ENCODE results near the gene RTKN. TPM values are rescaled to one million over a fixed set of nuclear protein-coding genes. Genes with fewer than 3 reads are reported as not detected.
A peak's percentile ranks its signal among the peaks of the same experiment; 100 is the strongest.

The RTKN gene
- total and polyA plus RNA-seq, 9 of the 15 experiments (the other 6 are each of a cell fraction or from before 2014, with no cell fraction given), result 0.14 to 6.9 (median 3.6) TPM

DNA sequence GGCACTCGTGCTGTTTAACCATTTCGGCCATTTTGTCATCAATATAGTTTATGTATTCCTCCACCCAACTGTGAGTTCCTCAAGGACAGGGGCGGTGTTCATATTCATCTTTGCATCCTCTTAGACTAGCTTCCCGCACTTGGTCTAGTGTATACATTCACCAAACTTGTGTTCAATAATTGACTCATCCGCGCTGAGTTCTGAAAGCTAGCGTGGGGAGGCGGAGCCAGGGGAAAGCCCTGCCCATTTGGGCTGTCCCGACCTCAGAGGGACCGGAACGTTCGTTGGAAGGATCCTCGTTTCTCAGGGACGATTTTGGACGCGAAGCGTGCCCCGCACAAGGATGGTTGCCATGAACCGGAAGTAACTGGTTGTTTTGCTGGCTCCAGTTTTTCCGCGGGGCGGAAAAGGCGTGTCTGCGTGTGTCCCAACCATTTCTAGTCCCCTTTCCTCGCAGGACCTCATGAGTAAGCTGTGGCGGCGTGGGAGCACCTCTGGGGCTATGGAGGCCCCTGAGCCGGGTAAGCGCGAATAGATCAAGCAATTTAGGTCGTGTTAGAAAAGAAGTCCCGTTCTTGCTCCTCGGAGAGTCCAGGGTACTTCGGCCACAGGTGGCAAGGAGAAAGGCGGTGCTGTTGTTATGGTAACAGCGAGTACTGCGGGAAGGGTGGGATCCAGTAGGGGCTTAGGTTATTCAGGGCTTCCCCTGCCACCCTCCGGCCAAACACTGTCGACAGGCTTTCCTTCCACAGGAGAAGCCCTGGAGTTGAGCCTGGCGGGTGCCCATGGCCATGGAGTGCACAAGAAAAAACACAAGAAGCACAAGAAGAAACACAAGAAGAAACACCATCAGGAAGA is 13.1 kb upstream of the RTKN start, which contains the start of gene INO80B (continued):
- TF ChIP-seq, protein P1, sequence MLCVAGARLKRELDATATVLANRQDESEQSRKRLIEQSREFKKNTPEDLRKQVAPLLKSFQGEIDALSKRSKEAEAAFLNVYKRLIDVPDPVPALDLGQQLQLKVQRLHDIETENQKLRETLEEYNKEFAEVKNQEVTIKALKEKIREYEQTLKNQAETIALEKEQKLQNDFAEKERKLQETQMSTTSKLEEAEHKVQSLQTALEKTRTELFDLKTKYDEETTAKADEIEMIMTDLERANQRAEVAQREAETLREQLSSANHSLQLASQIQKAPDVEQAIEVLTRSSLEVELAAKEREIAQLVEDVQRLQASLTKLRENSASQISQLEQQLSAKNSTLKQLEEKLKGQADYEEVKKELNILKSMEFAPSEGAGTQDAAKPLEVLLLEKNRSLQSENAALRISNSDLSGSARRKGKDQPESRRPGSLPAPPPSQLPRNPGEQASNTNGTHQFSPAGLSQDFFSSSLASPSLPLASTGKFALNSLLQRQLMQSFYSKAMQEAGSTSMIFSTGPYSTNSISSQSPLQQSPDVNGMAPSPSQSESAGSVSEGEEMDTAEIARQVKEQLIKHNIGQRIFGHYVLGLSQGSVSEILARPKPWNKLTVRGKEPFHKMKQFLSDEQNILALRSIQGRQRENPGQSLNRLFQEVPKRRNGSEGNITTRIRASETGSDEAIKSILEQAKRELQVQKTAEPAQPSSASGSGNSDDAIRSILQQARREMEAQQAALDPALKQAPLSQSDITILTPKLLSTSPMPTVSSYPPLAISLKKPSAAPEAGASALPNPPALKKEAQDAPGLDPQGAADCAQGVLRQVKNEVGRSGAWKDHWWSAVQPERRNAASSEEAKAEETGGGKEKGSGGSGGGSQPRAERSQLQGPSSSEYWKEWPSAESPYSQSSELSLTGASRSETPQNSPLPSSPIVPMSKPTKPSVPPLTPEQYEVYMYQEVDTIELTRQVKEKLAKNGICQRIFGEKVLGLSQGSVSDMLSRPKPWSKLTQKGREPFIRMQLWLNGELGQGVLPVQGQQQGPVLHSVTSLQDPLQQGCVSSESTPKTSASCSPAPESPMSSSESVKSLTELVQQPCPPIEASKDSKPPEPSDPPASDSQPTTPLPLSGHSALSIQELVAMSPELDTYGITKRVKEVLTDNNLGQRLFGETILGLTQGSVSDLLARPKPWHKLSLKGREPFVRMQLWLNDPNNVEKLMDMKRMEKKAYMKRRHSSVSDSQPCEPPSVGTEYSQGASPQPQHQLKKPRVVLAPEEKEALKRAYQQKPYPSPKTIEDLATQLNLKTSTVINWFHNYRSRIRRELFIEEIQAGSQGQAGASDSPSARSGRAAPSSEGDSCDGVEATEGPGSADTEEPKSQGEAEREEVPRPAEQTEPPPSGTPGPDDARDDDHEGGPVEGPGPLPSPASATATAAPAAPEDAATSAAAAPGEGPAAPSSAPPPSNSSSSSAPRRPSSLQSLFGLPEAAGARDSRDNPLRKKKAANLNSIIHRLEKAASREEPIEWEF (CRISPR knock-in tag; IDR thresholded peaks at IDR 0.05), result no peak
- TF ChIP-seq ZNF212 (CRISPR knock-in tag; IDR thresholded peaks at IDR 0.05) (no peak), CXXC5 (CRISPR knock-in tag; IDR thresholded peaks at IDR 0.05) (peak; percentile 87), EWSR1 (IDR thresholded peaks at IDR 0.05; ENCODE audit: borderline replicate concordance, low read depth, partially characterized antibody) (no peak), CC2D1A (IDR thresholded peaks at IDR 0.05) (no peak), SIRT6 (IDR thresholded peaks at IDR 0.05; ENCODE audit: low read depth, low read length) (no peak), FIP1L1 (IDR thresholded peaks at IDR 0.05; ENCODE audit: low read depth, low read length, poor library complexity, severe bottlenecking) (no peak), DDX20 (tag; IDR thresholded peaks at IDR 0.05; ENCODE audit: low read depth) (no peak), NR2F6 (CRISPR knock-in tag; IDR thresholded peaks at IDR 0.05) (no peak), HNRNPH1 (optimal IDR thresholded peaks at IDR 0.05; ENCODE audit: low read depth, low read length) (no peak), TBP (optimal IDR thresholded peaks at IDR 0.05; ENCODE audit: low read depth, low read length) (peak; percentile 83), ZBTB1 (CRISPR knock-in tag; IDR thresholded peaks at IDR 0.05; ENCODE audit: borderline replicate concordance, low read depth) (no peak), ZFPM2 (CRISPR knock-in tag; IDR thresholded peaks at IDR 0.05) (no peak), HDAC8 (tag; IDR thresholded peaks at IDR 0.05) (no peak), THRAP3 (IDR thresholded peaks at IDR 0.05; ENCODE audit: borderline replicate concordance) (no peak), POLR3G (IDR thresholded peaks at IDR 0.05; ENCODE audit: extremely low read depth, insufficient read length, insufficient replicate concordance) (no peak)
- TF ChIP-seq, protein P2, sequence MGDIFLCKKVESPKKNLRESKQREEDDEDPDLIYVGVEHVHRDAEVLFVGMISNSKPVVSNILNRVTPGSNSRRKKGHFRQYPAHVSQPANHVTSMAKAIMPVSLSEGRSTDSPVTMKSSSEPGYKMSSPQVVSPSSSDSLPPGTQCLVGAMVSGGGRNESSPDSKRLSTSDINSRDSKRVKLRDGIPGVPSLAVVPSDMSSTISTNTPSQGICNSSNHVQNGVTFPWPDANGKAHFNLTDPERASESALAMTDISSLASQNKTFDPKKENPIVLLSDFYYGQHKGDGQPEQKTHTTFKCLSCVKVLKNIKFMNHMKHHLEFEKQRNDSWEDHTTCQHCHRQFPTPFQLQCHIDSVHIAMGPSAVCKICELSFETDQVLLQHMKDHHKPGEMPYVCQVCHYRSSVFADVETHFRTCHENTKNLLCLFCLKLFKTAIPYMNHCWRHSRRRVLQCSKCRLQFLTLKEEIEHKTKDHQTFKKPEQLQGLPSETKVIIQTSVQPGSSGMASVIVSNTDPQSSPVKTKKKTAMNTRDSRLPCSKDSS (IDR thresholded peaks at IDR 0.05; ENCODE audit: low read depth, partially characterized antibody), result no peak
- TF ChIP-seq, protein P3, sequence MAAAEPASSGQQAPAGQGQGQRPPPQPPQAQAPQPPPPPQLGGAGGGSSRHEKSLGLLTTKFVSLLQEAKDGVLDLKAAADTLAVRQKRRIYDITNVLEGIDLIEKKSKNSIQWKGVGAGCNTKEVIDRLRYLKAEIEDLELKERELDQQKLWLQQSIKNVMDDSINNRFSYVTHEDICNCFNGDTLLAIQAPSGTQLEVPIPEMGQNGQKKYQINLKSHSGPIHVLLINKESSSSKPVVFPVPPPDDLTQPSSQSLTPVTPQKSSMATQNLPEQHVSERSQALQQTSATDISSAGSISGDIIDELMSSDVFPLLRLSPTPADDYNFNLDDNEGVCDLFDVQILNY (CRISPR knock-in tag; IDR thresholded peaks at IDR 0.05), result no peak
- TF ChIP-seq, protein P4, sequence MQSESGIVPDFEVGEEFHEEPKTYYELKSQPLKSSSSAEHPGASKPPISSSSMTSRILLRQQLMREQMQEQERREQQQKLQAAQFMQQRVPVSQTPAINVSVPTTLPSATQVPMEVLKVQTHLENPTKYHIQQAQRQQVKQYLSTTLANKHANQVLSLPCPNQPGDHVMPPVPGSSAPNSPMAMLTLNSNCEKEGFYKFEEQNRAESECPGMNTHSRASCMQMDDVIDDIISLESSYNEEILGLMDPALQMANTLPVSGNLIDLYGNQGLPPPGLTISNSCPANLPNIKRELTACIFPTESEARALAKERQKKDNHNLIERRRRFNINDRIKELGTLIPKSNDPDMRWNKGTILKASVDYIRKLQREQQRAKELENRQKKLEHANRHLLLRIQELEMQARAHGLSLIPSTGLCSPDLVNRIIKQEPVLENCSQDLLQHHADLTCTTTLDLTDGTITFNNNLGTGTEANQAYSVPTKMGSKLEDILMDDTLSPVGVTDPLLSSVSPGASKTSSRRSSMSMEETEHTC (IDR thresholded peaks at IDR 0.05), result no peak

All from K562 (cell line).